NCI-H1105 (cell line): ENCODE measurements around the gene RNF114.
"Not testable (repeated sequence)": the region's sequence is repeated elsewhere in the genome, so short reads cannot be mapped to it uniquely, and the experiment has no call there.

Experiments
- DNase-seq: peaks from one replicate; lab custom pipeline; 2025; lab: John Stamatoyannopoulos, UW

RNF114 gene

GRCh38 chr20:49936153-49937026, at the start of gene RNF114:
TSS of gene RNF114 (plus strand) at chr20:49936397. CDS start at chr20:49936413, 16 bp downstream.
- peak; percentile 94 for DNase-seq

GRCh38 chr20:49886571-49887213, 49.5 kb upstream of the RNF114 start:
- no peak for DNase-seq

GRCh38 chr20:49887251-49888211, 48.7 kb upstream of the RNF114 start:
- no peak for DNase-seq

GRCh38 chr20:49888212-49889000, 47.8 kb upstream of the RNF114 start:
- peak; percentile 46 for DNase-seq

- DNase-seq = no peak
Observed at GRCh38 chr20:49889001-49889934, 46.9 kb upstream of the RNF114 start.

GRCh38 chr20:49889935-49890333, 46.3 kb upstream of the RNF114 start:
- DNase-seq = no peak

- DNase-seq = no peak
Observed at GRCh38 chr20:49890471-49891361, 45.5 kb upstream of the RNF114 start.

GRCh38 chr20:49891476-49892110, 44.6 kb upstream of the RNF114 start:
- DNase-seq = no peak

- no peak for DNase-seq
Observed at GRCh38 chr20:49892260-49892659, 43.9 kb upstream of the RNF114 start.

GRCh38 chr20:49892817-49893216, 43.4 kb upstream of the RNF114 start:
- no peak for DNase-seq

- no peak for DNase-seq
Observed at GRCh38 chr20:49893242-49894072, 42.7 kb upstream of the RNF114 start.

- DNase-seq = no peak
Observed at GRCh38 chr20:49894073-49894470, 42.1 kb upstream of the RNF114 start.

- DNase-seq = not testable (repeated sequence)
Observed at GRCh38 chr20:49895474-49896093, 40.6 kb upstream of the RNF114 start.

- no peak for DNase-seq
Observed at GRCh38 chr20:49896204-49896603, 40.0 kb upstream of the RNF114 start.

- DNase-seq = no peak
Observed at GRCh38 chr20:49899541-49900383, 36.4 kb upstream of the RNF114 start.

- no peak for DNase-seq
Observed at GRCh38 chr20:49901588-49901987, 34.6 kb upstream of the RNF114 start.
